Panc1 (cell line): ENCODE data around the gene ZNF322. TPM values are rescaled to one million over a fixed set of nuclear protein-coding genes. Genes with fewer than 3 reads are reported as not detected.
A peak's percentile ranks its signal among the peaks of the same experiment; 100 is the strongest.
"Not testable (repeated sequence)": the region's sequence is repeated elsewhere in the genome, so short reads cannot be mapped to it uniquely, and the experiment has no call there.

ENCODE experiments used
- ATAC-seq: fragments of 200-7000 bp; cut with Tn5 transposase; 2 replicates; pipeline ENCODE4 v1.9.1; 2020; ENCODE audit warnings: mild to moderate bottlenecking, moderate library complexity
- Bru-seq: library from RNA; stranded (reverse); fragments of 400-500 nt; gene quantifications from one replicate; lab custom pipeline; 2021; lab: Mats Ljungman, UMichigan
- BruChase-seq, 2 experiments: library from RNA; stranded (reverse); fragments of 400-500 nt; gene quantifications; one replicate each; lab custom pipeline; 2021; lab: Mats Ljungman, UMichigan
- BruUV-seq: library from RNA; stranded (reverse); fragments of 400-500 nt; replicated peaks from 2 replicates; lab custom pipeline; 2021; lab: Mats Ljungman, UMichigan
- CTCF ChIA-PET: fragments of 300-600 bp; sonication (Branson Sonifier 250); formaldehyde crosslinking; loops from one replicate; lab custom pipeline; 2022; ENCODE audit warnings: antibody characterized with exemption; lab: Charles Lee
- POLR2A ChIA-PET: fragments of 300-600 bp; sonication (Branson Sonifier 250); formaldehyde crosslinking; loops from one replicate; lab custom pipeline; 2022; ENCODE audit warnings: antibody characterized with exemption; lab: Charles Lee
- DNase-seq: peaks from one replicate; pipeline ENCODE4 v3.0.0-alpha.2; 2010; ENCODE audit warnings: low read depth, low spot score
- H3K27ac ChIP-seq: 2 replicates; pipeline ENCODE4 v1.5.1; 2011; ENCODE audit warnings: mild to moderate bottlenecking, low read length, inconsistent platforms
- H3K27me3 ChIP-seq: fragments of 200-500 bp; sonication (Bioruptor generic); 2 replicates; pipeline ENCODE4 v1.6.0; 2014; ENCODE audit warnings: low read length, inconsistent platforms; ENCODE audit not compliant: control insufficient read depth, insufficient read depth
- H3K36me3 ChIP-seq: fragments of 200-500 bp; sonication (Bioruptor generic); 2 replicates; pipeline ENCODE4 v1.5.1; 2014; ENCODE audit warnings: inconsistent platforms, mild to moderate bottlenecking, low read length, moderate library complexity; ENCODE audit not compliant: control insufficient read depth, insufficient read depth
- H3K4me1 ChIP-seq: 2 replicates; pipeline ENCODE4 v1.5.1; 2011; ENCODE audit warnings: inconsistent platforms, mild to moderate bottlenecking, low read length, moderate library complexity; ENCODE audit not compliant: control insufficient read depth, insufficient read depth
- H3K4me3 ChIP-seq, 2 experiments: 2 replicates each; pipeline ENCODE4 v1.5.1; 2011 to 2012; ENCODE audit warnings: low read depth in 2 of 2, low read length in 2 of 2, mild to moderate bottlenecking in 2 of 2, inconsistent platforms in 1 of 2, moderate library complexity in 1 of 2
- H3K9me3 ChIP-seq: fragments of 200-500 bp; sonication (Bioruptor generic); 2 replicates; pipeline ENCODE4 v1.5.1; 2014; ENCODE audit warnings: low read depth, mild to moderate bottlenecking, inconsistent platforms, low read length, moderate library complexity; ENCODE audit not compliant: control insufficient read depth, insufficient read depth
- CTCF ChIP-seq: fragments of 450-650 bp; IDR thresholded peaks from 2 replicates; pipeline ENCODE4 v1.5.1; 2017; ENCODE audit warnings: mild to moderate bottlenecking
- POLR2AphosphoS5 ChIP-seq: IDR thresholded peaks from 2 replicates; pipeline ENCODE4 v1.6.1; 2012; ENCODE audit warnings: mild to moderate bottlenecking, low read depth, low read length, moderate library complexity
- SIN3A ChIP-seq: IDR thresholded peaks from 2 replicates; pipeline ENCODE4 v1.6.1; 2012; ENCODE audit warnings: low read depth, mild to moderate bottlenecking, low read length, moderate library complexity, borderline replicate concordance; ENCODE audit not compliant: insufficient read depth
- TCF7L2 ChIP-seq: IDR thresholded peaks from 2 replicates; pipeline ENCODE4 v1.6.1; 2011; ENCODE audit warnings: mild to moderate bottlenecking, low read depth, low read length, inconsistent platforms
- in situ Hi-C: cut with HindIII; loops from 2 replicates; pipeline ENCODE4 v1.10.0; 2016; ENCODE audit warnings: low sequenced_read_pairs, low pct_unique_long_range_greater_than_20kb
- intact Hi-C: fragments of 100-400 bp; cut with micrococcal nuclease; formaldehyde crosslinking; loops from one replicate; pipeline ENCODE4 v1.10.0; 2022; ENCODE audit not compliant: unreplicated experiment
- long read RNA-seq: library from polyadenylated mRNA; unstranded; transcript quantifications from one replicate; pipeline ENCODE4 v2.0.0, GENCODE V29; 2021; ENCODE audit not compliant: unreplicated experiment
- polyA plus RNA-seq: library from polyadenylated mRNA; unstranded; fragments of >200 nt; gene quantifications from one replicate; pipeline ENCODE4 v1.2.1, GENCODE V29; 2012; ENCODE audit warnings: missing spikeins; ENCODE audit not compliant: insufficient read length
- total RNA-seq: library from RNA; stranded (reverse); gene quantifications from one replicate; pipeline ENCODE4 v1.2.1, GENCODE V29; 2021; ENCODE audit not compliant: unreplicated experiment
- TF ChIP-seq, protein P1 (sequence below), 2 experiments: IDR thresholded peaks; 2 replicates each; pipeline ENCODE4 v1.6.1; 2011 to 2012; ENCODE audit warnings: low read depth in 2 of 2, control low read depth in 1 of 2, low read length in 1 of 2, mild to moderate bottlenecking in 1 of 2, moderate library complexity in 1 of 2; ENCODE audit not compliant: insufficient read depth in 1 of 2

The ZNF322 gene, protein sequence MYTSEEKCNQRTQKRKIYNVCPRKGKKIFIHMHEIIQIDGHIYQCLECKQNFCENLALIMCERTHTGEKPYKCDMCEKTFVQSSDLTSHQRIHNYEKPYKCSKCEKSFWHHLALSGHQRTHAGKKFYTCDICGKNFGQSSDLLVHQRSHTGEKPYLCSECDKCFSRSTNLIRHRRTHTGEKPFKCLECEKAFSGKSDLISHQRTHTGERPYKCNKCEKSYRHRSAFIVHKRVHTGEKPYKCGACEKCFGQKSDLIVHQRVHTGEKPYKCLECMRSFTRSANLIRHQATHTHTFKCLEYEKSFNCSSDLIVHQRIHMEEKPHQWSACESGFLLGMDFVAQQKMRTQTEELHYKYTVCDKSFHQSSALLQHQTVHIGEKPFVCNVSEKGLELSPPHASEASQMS
- total RNA-seq (31.2 TPM), Bru-seq, nascent RNA (percentile 90 among the genes with signal in this experiment), BruChase-seq, experiment 1, labeled RNA remaining after a 2-hour chase (percentile 85 among the genes with signal in this experiment), BruChase-seq, experiment 2, labeled RNA remaining after a 6-hour chase (percentile 60 among the genes with signal in this experiment)
- polyA plus RNA-seq, result 10.9 TPM
- long read RNA-seq, full-length matches to known transcripts, result 34 of 46 reads
- long read RNA-seq, partial matches to known transcripts, result 1 of 46 reads
- long read RNA-seq, other reads (novel, unspliced or antisense), result 11 of 46 reads

DNA sequence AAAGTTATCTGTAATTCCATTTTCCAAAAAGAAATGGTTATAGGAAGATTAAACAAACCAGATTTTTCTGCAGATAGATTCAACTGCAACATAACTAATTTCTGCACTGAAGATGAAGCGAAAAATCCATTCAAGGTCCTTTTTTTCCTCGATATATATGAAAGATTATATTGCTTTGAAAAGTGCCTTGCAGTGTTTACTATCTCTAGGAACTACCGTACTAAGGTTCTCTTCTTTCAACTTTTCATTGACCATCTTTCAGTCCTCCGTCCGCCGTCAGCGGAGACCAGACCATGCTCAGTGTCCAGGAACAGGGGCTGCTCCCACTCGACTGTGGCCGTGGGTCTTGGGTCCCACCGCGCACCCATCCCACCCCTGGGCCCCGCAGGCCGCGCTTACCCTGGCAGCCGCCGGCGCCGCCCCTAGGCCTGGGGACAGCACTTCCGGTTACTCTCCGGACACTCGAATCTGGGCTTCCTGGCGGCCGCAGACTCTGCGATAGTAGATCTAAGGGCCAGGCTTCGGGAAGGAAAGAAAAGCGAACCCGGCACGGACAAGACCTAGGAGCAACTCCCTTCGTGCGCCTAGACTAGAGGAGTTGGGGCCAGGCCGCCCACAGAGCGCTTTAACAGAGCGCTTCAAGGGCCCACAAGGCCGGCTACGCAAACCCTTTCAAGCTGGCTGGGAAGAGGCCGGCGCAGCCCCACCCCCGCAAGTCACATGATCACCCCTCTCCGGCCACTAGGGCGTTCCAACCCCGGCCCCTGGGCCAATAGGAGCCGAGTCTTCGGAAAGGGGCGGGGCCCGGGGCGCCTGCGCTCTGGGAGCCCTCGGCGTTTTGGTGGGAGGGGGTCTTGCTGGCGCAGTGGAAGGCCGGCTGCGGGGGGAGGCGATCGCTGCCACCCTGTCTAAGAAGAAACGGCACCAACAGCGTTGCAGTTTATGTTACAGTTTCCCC, at the start of gene ZNF322:
Gene ZNF322, minus strand, starts transcription at position 705 of the 958 bp plus-strand sequence. CDS start 21,193 bp downstream, outside the sequence.
- peak within 1 kb of the TSS; percentile 90 for H3K27ac ChIP-seq
- CTCF ChIA-PET, result interaction anchor here (0.6 kb wide), 1 partner anchor 486 kb away, joined by 3 read pairs; no protein-coding TSS in a partner anchor
- peak; percentile 100 for ATAC-seq

DNA sequence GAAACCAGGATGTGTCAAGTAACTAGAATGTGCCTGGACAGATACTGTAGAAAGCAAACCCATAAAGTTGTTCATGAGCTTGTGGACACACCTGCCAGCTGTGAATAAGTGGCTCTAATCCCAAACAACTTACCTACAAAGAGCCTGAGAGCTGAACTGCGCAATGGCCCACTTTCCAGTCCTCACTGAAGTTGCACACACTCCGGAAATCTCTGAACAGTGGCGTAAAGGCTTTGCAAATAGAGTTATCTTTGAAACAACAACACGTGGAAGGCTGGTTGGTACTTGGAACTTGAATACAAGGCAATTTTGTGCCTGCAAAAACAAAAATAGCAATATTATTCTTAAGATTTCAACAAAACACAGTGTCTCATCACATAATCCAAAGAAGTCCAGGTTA, 46.2 kb upstream of the ZNF322 start:
- CTCF ChIA-PET, in situ Hi-C loops, POLR2A ChIA-PET, H3K36me3 ChIP-seq, BruUV-seq, H3K9me3 ChIP-seq, DNase-seq, H3K27ac ChIP-seq, H3K27me3 ChIP-seq, H3K4me3 ChIP-seq, H3K4me1 ChIP-seq, intact Hi-C loops: not testable (repeated sequence)
- peak; percentile 36 for ATAC-seq

More for the DNA sequence above, at the start of gene ZNF322:
- no TSS peak for BruUV-seq
- POLR2A ChIA-PET, result no interaction called here
- Histone ChIP-seq H3K4me1 (peaks cover 6% of the 10 kb centered on the region; the same call in 1 of the 2 replicates), H3K36me3 (peaks cover 16% of the 10 kb centered on the region), H3K27me3 (peaks cover 2% of the 10 kb centered on the region; the same call in 1 of the 2 replicates), H3K9me3 (peaks cover 29% of the 10 kb centered on the region; the same call in 1 of the 2 replicates), H3K4me3 (peak within 1 kb of the TSS; percentile 64 to 91)
- intact Hi-C loops, result no loop called here
- peak; percentile 71 for DNase-seq
- in situ Hi-C loops, result no loop called here
- TF ChIP-seq CTCF (no peak), TCF7L2 (peak; percentile 64), SIN3A (0 out of 2 replicates have a peak, but pooled peaks have one; percentile 62), POLR2AphosphoS5 (peak; percentile 73)
- TF ChIP-seq, protein P1, sequence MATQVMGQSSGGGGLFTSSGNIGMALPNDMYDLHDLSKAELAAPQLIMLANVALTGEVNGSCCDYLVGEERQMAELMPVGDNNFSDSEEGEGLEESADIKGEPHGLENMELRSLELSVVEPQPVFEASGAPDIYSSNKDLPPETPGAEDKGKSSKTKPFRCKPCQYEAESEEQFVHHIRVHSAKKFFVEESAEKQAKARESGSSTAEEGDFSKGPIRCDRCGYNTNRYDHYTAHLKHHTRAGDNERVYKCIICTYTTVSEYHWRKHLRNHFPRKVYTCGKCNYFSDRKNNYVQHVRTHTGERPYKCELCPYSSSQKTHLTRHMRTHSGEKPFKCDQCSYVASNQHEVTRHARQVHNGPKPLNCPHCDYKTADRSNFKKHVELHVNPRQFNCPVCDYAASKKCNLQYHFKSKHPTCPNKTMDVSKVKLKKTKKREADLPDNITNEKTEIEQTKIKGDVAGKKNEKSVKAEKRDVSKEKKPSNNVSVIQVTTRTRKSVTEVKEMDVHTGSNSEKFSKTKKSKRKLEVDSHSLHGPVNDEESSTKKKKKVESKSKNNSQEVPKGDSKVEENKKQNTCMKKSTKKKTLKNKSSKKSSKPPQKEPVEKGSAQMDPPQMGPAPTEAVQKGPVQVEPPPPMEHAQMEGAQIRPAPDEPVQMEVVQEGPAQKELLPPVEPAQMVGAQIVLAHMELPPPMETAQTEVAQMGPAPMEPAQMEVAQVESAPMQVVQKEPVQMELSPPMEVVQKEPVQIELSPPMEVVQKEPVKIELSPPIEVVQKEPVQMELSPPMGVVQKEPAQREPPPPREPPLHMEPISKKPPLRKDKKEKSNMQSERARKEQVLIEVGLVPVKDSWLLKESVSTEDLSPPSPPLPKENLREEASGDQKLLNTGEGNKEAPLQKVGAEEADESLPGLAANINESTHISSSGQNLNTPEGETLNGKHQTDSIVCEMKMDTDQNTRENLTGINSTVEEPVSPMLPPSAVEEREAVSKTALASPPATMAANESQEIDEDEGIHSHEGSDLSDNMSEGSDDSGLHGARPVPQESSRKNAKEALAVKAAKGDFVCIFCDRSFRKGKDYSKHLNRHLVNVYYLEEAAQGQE (IDR thresholded peaks at IDR 0.05; ENCODE audit: insufficient read depth in 1 of 2, low read depth in 2 of 2, low read length in 1 of 2), result no peak

DNA sequence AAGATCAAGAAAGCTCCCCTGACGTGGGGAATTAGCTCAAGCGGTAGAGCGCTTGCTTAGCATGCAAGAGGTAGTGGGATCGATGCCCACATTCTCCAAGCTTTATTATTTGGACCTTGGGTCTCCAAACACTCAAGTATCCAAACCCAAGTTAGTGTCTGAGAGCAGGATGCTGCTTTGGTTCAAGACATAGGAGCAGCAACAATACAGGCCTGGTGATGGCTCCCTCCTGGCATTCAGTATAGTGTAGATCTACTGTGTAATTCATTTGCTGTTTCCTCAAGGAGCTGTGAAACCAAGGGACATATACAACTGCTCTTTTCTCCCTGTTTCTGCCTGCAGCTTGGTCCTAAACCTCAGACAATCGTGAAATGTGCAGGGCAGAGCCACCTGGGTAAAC, 45.8 kb upstream of the ZNF322 start:
- POLR2A ChIA-PET, H3K36me3 ChIP-seq, CTCF ChIA-PET, H3K4me3 ChIP-seq, H3K4me1 ChIP-seq, intact Hi-C loops, H3K9me3 ChIP-seq, H3K27ac ChIP-seq, DNase-seq, BruUV-seq, in situ Hi-C loops, H3K27me3 ChIP-seq: not testable (repeated sequence)
- peak; percentile 83 for ATAC-seq

DNA sequence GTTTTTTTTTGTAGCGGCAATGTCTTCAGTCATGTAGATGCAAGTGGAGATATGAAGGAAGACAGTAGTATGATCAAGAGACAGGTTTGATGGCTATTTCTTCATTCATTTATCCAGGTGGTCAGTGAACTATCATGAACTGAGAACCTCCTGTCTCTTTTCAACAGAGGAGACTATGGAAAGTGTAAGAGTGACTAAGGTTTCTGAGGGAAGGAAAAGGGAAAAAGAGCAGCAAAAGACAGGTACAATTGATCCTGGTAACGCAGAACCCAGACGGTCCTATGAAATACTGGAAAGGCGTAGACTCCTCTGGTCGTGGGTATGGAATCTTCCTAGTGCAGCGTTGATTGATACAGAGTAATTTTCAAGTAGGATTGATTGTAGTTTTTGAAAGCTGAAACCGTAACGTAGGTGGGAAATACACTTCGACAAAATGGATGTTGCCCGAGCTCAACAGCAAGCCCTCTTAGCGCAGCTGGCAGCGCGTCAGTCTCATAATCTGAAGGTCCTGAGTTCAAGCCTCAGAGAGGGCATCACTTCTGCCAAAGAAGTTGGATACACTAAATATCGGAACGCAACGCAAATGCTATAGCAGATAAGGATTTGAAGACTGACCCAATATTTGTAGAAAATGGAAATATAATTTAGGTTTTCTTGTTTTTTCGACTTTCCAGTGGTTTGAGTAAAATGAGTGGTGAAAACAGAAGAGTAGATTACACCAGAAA, 41.6 kb upstream of the ZNF322 start:
- in situ Hi-C loops, intact Hi-C loops, H3K4me1 ChIP-seq, BruUV-seq, H3K36me3 ChIP-seq, CTCF ChIA-PET, POLR2A ChIA-PET, H3K4me3 ChIP-seq, H3K27ac ChIP-seq, H3K9me3 ChIP-seq, DNase-seq, H3K27me3 ChIP-seq: not testable (repeated sequence)
- peak; percentile 92 for ATAC-seq
